ENCODE results near the gene SLC9C1.

The SLC9C1 gene

DNA sequence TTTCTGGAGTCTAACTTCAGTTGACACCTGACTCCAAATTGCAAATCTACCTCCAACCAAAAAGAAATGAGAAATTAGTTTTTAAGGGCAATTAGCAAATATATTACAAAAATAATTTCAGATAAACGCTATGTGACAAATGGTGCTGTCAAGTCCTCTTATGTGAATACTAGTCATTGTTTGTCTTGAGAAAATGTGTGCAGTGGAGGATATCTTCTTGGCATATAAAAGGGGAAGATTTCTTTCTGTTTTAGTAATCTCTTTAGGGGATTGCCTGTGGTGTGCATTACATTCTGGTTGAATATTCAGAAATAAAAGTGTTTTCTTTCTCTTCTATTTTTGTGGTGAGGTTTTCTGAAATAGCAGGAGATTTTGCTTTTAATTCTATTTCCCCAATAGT lies 158.0 kb downstream of the SLC9C1 start:
- H3K4me1 ChIP-seq (ENCODE audit: insufficient read depth, insufficient read length) = no peaks in the 10 kb centered on the region
- H3K4me3 ChIP-seq (ENCODE audit: insufficient read length, low read depth) = no peak overlapping the region
- TF ChIP-seq YY1 (IDR thresholded peaks at IDR 0.05; ENCODE audit: insufficient read depth, insufficient read length) (no peak), ZNF274 (IDR thresholded peaks at IDR 0.05; ENCODE audit: low read depth, low read length) (no peak), SUZ12 (IDR thresholded peaks at IDR 0.05; ENCODE audit: extremely low read depth, insufficient read depth, insufficient read length) (no peak)
- H3K36me3 ChIP-seq (ENCODE audit: insufficient read depth, insufficient read length, low read length) = peaks cover 1% of the 10 kb centered on the region
- no peaks in the 10 kb centered on the region for H3K27me3 ChIP-seq (ENCODE audit: insufficient read depth, insufficient read length)
- no peaks in the 10 kb centered on the region for H3K9me3 ChIP-seq (ENCODE audit: insufficient read depth, low read length)
- H3K9ac ChIP-seq (ENCODE audit: insufficient read length, low read depth) = no peak overlapping the region
- no peak for DNase-seq (ENCODE audit: low read depth, low spot score)

DNA sequence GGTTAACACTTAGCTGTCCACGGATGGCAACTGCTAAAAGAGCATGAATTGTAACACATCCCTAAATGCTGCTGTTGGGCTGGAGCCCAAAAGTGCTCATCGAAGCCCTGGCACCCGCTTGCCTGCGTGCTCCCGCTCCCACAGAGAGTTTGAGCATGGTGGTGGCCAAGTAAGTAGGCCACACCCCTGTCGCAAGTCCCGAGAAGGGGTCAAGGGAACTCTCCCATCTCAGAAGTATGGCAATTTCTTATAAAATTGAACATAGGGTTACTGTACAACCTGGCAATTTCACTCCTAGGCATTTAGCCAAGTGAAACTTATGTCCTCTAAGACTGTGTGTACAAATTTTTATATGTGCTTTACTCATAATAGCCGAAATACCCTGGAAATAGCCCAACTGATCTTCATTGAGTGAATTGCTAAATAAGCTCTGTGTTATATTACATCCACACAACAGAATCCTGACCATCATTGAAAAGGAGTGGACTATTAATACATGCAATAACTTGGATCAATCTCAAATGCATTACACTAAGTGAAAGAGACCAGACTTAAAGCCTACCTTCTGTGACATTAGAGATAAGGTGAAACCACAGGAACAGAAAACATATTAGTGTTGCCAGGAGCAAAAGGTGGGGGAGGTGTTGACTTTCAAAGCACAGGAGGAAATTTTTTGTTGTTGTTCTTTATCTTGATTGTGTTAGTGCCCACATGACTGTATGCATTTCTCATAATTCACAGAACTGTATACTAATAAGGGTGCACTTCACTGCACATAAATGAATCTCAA lies 159.5 kb downstream of the SLC9C1 start:
- Histone ChIP-seq H3K9me3 (ENCODE audit: insufficient read depth, low read length) (no peaks in the 10 kb centered on the region), H3K4me3 (ENCODE audit: insufficient read length, low read depth) (no peak overlapping the region), H3K4me1 (ENCODE audit: insufficient read depth, insufficient read length) (no peaks in the 10 kb centered on the region), H3K27me3 (ENCODE audit: insufficient read depth, insufficient read length) (no peaks in the 10 kb centered on the region), H3K36me3 (ENCODE audit: insufficient read depth, insufficient read length, low read length) (peaks cover 11% of the 10 kb centered on the region), H3K9ac (ENCODE audit: insufficient read length, low read depth) (no peak overlapping the region)
- DNase-seq (ENCODE audit: low read depth, low spot score) = no peak
- no peak for TF ChIP-seq ZNF274 (IDR thresholded peaks at IDR 0.05; ENCODE audit: low read depth, low read length)
- TF ChIP-seq SUZ12 (IDR thresholded peaks at IDR 0.05; ENCODE audit: extremely low read depth, insufficient read depth, insufficient read length) = no peak
- no peak for TF ChIP-seq YY1 (IDR thresholded peaks at IDR 0.05; ENCODE audit: insufficient read depth, insufficient read length)

DNA sequence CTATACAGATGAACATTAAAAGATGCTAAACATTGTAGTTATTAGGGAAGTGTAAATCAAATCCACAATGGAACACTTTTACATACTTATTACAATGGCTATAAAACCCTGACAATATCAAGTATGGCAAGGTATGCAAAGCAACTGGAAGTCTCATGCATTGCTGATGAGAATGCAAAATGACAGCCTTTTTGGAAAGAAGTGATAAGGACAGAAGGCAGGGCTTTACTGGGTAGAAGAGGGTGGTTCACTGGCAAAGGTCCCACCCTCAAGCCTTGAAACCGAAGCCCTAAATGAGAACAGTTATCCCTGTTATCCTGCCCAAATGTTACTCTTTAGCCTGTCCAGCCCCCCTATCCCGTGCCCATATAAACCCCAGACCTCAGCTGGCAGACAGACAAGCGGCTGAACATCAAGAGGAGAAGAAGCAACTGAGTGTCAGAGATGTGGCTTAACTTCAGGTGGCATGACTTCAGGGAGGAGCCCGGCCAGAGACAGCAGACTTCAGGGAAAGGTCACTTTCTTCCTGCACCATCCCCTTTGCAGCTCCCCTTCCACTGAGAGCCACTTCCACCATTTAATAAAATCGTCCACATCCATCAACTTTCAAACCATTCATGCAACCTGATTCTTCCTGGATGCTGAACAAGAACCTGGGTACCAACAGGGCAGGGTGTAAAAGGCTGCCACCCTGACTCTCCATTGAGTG lies 160.2 kb downstream of the SLC9C1 start:
- peaks cover 1% of the 10 kb centered on the region for H3K4me1 ChIP-seq (ENCODE audit: insufficient read depth, insufficient read length)
- no peak overlapping the region for H3K9ac ChIP-seq (ENCODE audit: insufficient read length, low read depth)
- no peak for DNase-seq (ENCODE audit: low read depth, low spot score)
- peaks cover 13% of the 10 kb centered on the region for H3K36me3 ChIP-seq (ENCODE audit: insufficient read depth, insufficient read length, low read length)
- H3K4me3 ChIP-seq (ENCODE audit: insufficient read length, low read depth) = no peak overlapping the region
- TF ChIP-seq ZNF274 (IDR thresholded peaks at IDR 0.05; ENCODE audit: low read depth, low read length) (no peak), SUZ12 (IDR thresholded peaks at IDR 0.05; ENCODE audit: extremely low read depth, insufficient read depth, insufficient read length) (no peak), YY1 (IDR thresholded peaks at IDR 0.05; ENCODE audit: insufficient read depth, insufficient read length) (no peak)
- H3K27me3 ChIP-seq (ENCODE audit: insufficient read depth, insufficient read length) = no peaks in the 10 kb centered on the region
- H3K9me3 ChIP-seq (ENCODE audit: insufficient read depth, low read length) = no peaks in the 10 kb centered on the region

- no peak within 1 kb of the TSS for H3K4me3 ChIP-seq (ENCODE audit: insufficient read length, low read depth)
- peaks cover 2% of the 10 kb centered on the region for H3K4me1 ChIP-seq (ENCODE audit: insufficient read depth, insufficient read length)
- peaks cover 17% of the 10 kb centered on the region for H3K36me3 ChIP-seq (ENCODE audit: insufficient read depth, insufficient read length, low read length)
- DNase-seq (ENCODE audit: low read depth, low spot score) = no peak
- no peaks in the 10 kb centered on the region for H3K9me3 ChIP-seq (ENCODE audit: insufficient read depth, low read length)
- TF ChIP-seq ZNF274 (IDR thresholded peaks at IDR 0.05; ENCODE audit: low read depth, low read length) (no peak), YY1 (IDR thresholded peaks at IDR 0.05; ENCODE audit: insufficient read depth, insufficient read length) (no peak), SUZ12 (IDR thresholded peaks at IDR 0.05; ENCODE audit: extremely low read depth, insufficient read depth, insufficient read length) (no peak)
- no peaks in the 10 kb centered on the region for H3K27me3 ChIP-seq (ENCODE audit: insufficient read depth, insufficient read length)
- H3K9ac ChIP-seq (ENCODE audit: insufficient read length, low read depth) = no peak within 1 kb of the TSS
These were observed 161.0 kb downstream of the SLC9C1 start, which contains the start of gene GCSAM for GRCh38 chr3:112132975-112133448. GCSAM (minus strand) TSS chr3:112133248; CDS start chr3:112133120, 128 bp downstream.

GRCh38 chr3:112132554-112132953 lies 161.5 kb downstream of the SLC9C1 start:
- H3K4me1 ChIP-seq (ENCODE audit: insufficient read depth, insufficient read length) = peaks cover 2% of the 10 kb centered on the region
- TF ChIP-seq ZNF274 (IDR thresholded peaks at IDR 0.05; ENCODE audit: low read depth, low read length) = no peak
- no peak for TF ChIP-seq SUZ12 (IDR thresholded peaks at IDR 0.05; ENCODE audit: extremely low read depth, insufficient read depth, insufficient read length)
- TF ChIP-seq YY1 (IDR thresholded peaks at IDR 0.05; ENCODE audit: insufficient read depth, insufficient read length) = no peak
- DNase-seq (ENCODE audit: low read depth, low spot score) = no peak
- peaks cover 17% of the 10 kb centered on the region for H3K36me3 ChIP-seq (ENCODE audit: insufficient read depth, insufficient read length, low read length)
- H3K9me3 ChIP-seq (ENCODE audit: insufficient read depth, low read length) = no peaks in the 10 kb centered on the region
- H3K27me3 ChIP-seq (ENCODE audit: insufficient read depth, insufficient read length) = no peaks in the 10 kb centered on the region
- no peak overlapping the region for H3K4me3 ChIP-seq (ENCODE audit: insufficient read length, low read depth)
- no peak overlapping the region for H3K9ac ChIP-seq (ENCODE audit: insufficient read length, low read depth)

GRCh38 chr3:112132088-112132487 lies 161.9 kb downstream of the SLC9C1 start:
- DNase-seq (ENCODE audit: low read depth, low spot score) = no peak
- Histone ChIP-seq H3K4me3 (ENCODE audit: insufficient read length, low read depth) (no peak overlapping the region), H3K9ac (ENCODE audit: insufficient read length, low read depth) (no peak overlapping the region), H3K27me3 (ENCODE audit: insufficient read depth, insufficient read length) (no peaks in the 10 kb centered on the region), H3K9me3 (ENCODE audit: insufficient read depth, low read length) (no peaks in the 10 kb centered on the region), H3K4me1 (ENCODE audit: insufficient read depth, insufficient read length) (peaks cover 2% of the 10 kb centered on the region), H3K36me3 (ENCODE audit: insufficient read depth, insufficient read length, low read length) (peaks cover 17% of the 10 kb centered on the region)
- no peak for TF ChIP-seq YY1 (IDR thresholded peaks at IDR 0.05; ENCODE audit: insufficient read depth, insufficient read length)
- TF ChIP-seq SUZ12 (IDR thresholded peaks at IDR 0.05; ENCODE audit: extremely low read depth, insufficient read depth, insufficient read length) = no peak
- no peak for TF ChIP-seq ZNF274 (IDR thresholded peaks at IDR 0.05; ENCODE audit: low read depth, low read length)

DNA sequence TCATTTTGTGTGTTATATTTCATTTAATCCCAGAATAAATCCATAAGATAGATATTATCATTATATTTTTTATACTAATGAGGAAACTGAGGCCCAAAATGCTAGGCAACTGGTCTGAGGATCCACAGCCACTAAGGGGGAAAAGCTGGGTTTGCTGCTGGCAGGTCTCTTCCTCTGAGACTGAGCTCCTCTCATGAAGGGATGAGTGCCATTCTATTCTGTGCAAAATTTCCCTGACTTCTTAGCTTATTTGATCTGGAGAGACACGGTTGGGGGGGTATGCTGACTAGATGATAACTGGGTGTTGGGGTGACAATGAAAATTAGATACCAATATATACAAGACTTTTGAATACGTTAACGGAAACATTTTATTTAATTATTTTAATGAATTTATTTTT lies 162.9 kb downstream of the SLC9C1 start:
- TF ChIP-seq ZNF274 (IDR thresholded peaks at IDR 0.05; ENCODE audit: low read depth, low read length) (no peak), SUZ12 (IDR thresholded peaks at IDR 0.05; ENCODE audit: extremely low read depth, insufficient read depth, insufficient read length) (no peak), YY1 (IDR thresholded peaks at IDR 0.05; ENCODE audit: insufficient read depth, insufficient read length) (no peak)
- H3K4me1 ChIP-seq (ENCODE audit: insufficient read depth, insufficient read length) = peaks cover 2% of the 10 kb centered on the region

More for the DNA sequence above, 162.9 kb downstream of the SLC9C1 start:
- no peaks in the 10 kb centered on the region for H3K9me3 ChIP-seq (ENCODE audit: insufficient read depth, low read length)
- H3K36me3 ChIP-seq (ENCODE audit: insufficient read depth, insufficient read length, low read length) = peaks cover 17% of the 10 kb centered on the region
- H3K27me3 ChIP-seq (ENCODE audit: insufficient read depth, insufficient read length) = no peaks in the 10 kb centered on the region
- DNase-seq (ENCODE audit: low read depth, low spot score) = no peak
- H3K9ac ChIP-seq (ENCODE audit: insufficient read length, low read depth) = no peak overlapping the region
- no peak overlapping the region for H3K4me3 ChIP-seq (ENCODE audit: insufficient read length, low read depth)
